ENCODE measurements around the gene ANAPC16. TPM values are rescaled to one million over a fixed set of nuclear protein-coding genes. Genes with fewer than 3 reads are reported as not detected.

ANAPC16 gene
- total RNA-seq, 1 donor from 2014 or later = 80.0 TPM

DNA sequence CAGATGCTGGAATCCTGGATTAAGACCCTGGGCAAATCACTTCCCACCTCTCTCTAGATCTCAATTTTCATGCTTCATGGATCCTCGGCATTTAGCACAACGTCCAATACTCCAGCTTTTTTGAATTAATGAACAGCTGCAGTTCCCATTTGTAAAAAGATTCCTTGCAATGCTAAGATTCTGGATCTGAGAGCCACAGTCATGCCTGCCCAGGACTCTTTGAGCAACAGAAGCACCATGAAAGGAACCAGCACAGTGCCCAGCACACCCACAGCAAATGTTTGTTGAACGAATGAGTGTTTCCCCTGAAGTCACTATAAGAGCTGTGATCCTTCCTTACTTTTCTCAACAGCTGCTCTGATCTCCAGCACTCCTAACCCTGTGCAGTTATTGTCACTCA lies 37.2 kb downstream of the ANAPC16 start:
- intact Hi-C loops (cut with micrococcal nuclease) = no loop called here
- no peaks in the 10 kb centered on the region for H3K27me3 Mint-ChIP-seq (ENCODE audit: insufficient read depth)
- peak overlapping the region; percentile 6 for H3K4me3 Mint-ChIP-seq
- H3K36me3 Mint-ChIP-seq (ENCODE audit: low read depth) = no peaks in the 10 kb centered on the region
- H3K4me1 Mint-ChIP-seq (ENCODE audit: low read depth) = peaks cover 79% of the 10 kb centered on the region
- no peaks in the 10 kb centered on the region for H3K9me3 Mint-ChIP-seq
- no peak for DNase-seq (ENCODE audit: low spot score)
- H3K27ac Mint-ChIP-seq = peak overlapping the region; percentile 58

DNA sequence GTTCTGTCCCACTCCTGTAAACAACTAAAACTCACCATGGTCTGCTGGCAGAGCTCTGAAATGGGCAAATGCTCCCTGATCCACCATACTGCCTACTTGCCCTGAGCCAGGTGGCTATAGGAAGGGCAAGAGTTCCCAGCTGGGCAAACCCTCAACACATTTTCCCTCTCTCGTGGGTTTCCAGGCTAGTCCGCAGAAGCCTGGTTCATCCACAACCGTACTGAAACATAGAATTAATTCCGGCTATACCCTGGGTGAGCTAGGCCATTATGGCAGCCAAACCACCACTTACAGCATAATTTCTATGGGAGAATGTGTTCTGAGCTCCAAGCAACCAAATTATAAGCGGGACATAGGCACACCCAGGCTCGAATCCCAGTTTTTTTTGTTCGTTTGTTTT lies 37.8 kb downstream of the ANAPC16 start:
- no peak overlapping the region for H3K4me3 Mint-ChIP-seq
- intact Hi-C loops (cut with micrococcal nuclease) = no loop called here
- peaks cover 77% of the 10 kb centered on the region for H3K4me1 Mint-ChIP-seq (ENCODE audit: low read depth)
- no peaks in the 10 kb centered on the region for H3K27me3 Mint-ChIP-seq (ENCODE audit: insufficient read depth)
- no peaks in the 10 kb centered on the region for H3K9me3 Mint-ChIP-seq
- DNase-seq (ENCODE audit: low spot score) = no peak
- H3K36me3 Mint-ChIP-seq (ENCODE audit: low read depth) = no peaks in the 10 kb centered on the region
- H3K27ac Mint-ChIP-seq = peak overlapping the region; percentile 58

DNA sequence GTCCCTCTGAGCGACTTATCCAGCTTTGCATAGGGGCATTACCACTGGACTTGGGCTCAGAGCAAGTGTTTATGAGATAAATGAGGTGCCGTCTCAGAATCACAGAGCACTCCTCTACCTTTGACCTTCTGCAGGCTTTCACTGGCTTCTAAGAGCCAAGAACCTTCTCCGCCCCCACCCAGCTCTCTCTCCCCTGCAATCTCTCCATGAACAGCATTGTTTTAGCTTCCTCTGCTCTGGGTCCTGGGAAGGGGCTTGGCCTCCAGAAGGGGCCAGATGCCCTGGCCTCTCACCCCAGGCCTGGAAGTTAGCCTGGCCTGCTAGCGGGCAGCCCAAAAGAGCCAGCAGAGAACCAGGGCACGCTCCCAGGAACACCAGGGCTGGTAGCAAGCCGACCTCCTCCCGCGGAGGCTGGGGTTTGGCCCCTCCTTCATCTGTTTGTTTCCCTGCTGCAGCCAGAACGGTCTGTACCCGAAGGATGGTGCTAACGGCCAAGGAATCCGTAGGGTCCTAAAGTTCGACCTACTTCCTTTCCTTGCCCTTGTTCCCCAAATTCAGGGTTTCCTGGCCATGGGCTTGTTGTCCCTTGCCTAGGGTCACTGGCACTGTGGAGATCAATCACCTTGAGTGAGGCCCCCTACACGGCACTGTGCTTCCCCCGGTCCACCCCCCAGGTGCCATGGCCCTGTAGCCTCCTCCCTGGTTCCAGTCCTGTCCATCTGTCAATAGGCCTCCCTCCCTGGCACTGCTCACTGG lies 39.2 kb downstream of the ANAPC16 start:
- Mint-ChIP-seq H3K4me3 (peak overlapping the region; percentile 77), H3K4me1 (ENCODE audit: low read depth) (peaks cover 82% of the 10 kb centered on the region), H3K9me3 (no peaks in the 10 kb centered on the region), H3K27me3 (ENCODE audit: insufficient read depth) (no peaks in the 10 kb centered on the region), H3K27ac (peak overlapping the region; percentile 89), H3K36me3 (ENCODE audit: low read depth) (no peaks in the 10 kb centered on the region)
- DNase-seq (ENCODE audit: low spot score) = peak; percentile 36
- intact Hi-C loops (cut with micrococcal nuclease) = loop anchor here (5.0 kb wide), 1 partner anchor 437 kb away; the partner anchor contains the start of gene MCU

DNA sequence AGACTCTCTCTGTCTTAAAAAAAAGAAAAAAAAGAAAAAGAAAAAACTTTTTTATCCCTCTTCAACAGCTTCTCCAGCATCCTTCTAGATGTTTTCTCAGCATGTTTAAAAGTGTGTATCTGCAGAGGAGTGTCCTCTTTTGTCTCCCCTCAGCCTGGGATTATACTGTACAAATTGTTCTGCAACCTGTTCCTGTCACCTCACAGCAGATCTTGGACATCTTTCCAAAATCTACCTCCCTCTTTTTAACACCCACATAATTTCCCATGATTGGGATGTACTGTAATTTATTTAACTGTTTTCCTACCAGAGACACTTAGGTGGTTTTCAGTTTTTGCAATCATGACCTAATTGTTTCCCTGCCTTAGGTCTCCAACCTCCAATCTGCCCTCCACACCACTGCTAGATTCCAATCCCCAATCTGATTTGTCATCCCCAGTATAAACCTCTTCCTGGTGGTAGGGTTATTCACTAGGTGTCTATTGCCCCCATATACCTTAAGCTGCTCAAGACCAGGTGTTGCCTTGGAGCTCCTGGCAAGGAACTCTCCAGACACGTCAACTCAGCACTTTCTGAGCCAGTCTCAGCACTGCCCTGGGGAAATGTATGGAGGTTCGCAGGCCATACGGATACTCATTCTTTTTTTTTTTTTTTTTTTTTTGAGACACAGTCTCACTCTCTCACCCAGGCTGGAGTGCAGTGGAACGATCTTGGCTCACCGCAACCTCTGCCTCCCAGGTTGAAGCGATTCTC lies 40.3 kb downstream of the ANAPC16 start:
- Mint-ChIP-seq H3K4me3 (peak overlapping the region; percentile 60), H3K9me3 (no peaks in the 10 kb centered on the region), H3K27ac (peak overlapping the region; percentile 85), H3K36me3 (ENCODE audit: low read depth) (no peaks in the 10 kb centered on the region), H3K27me3 (ENCODE audit: insufficient read depth) (no peaks in the 10 kb centered on the region), H3K4me1 (ENCODE audit: low read depth) (peaks cover 83% of the 10 kb centered on the region)
- DNase-seq (ENCODE audit: low spot score) = no peak
- intact Hi-C loops (cut with micrococcal nuclease) = loop anchor here (5.0 kb wide), 1 partner anchor 436 kb away; the partner anchor contains the start of gene MCU

DNA sequence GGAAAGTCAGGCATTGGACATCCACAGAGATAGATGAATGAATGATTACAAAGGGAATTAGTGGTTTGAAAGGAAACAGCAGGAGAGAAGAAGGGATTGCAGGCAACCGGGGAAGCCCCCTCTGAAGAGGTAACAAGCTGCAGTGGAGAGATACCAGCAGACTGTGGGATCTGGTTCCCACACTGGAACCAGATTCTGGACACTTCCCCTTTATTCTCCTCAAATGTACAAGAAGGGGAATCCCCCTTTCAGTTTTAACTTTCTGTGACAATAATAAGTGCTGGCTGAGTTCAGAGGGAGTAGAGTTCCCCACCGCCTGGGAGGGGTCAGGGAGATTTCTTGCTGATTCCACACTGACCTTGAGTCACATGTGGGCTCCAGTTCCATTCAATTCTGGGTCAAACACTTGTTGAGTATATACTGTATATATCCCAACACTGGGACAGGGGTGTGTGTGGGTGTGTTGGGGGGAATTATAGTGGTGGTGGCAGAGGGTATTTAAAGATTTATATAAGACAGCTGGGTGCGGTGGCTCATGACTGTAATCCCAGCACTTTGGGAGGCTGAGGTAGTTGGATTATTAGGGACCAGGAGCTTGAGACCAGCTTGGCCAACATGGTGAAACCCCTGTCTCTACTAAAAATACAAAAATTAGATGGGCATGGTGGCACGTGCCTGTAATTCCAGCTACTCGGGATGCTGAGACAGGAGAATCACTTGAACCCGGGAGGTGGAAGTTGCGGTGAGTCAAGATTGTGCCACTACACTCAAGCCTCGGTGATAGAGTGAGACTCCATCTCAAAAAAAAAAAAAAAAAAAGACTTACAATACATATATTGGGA lies 41.5 kb downstream of the ANAPC16 start:
- intact Hi-C loops (cut with micrococcal nuclease) = loop anchor here (5.0 kb wide), 1 partner anchor 435 kb away; the partner anchor contains the start of gene MCU
- peak overlapping the region; percentile 75 for H3K27ac Mint-ChIP-seq

DNA sequence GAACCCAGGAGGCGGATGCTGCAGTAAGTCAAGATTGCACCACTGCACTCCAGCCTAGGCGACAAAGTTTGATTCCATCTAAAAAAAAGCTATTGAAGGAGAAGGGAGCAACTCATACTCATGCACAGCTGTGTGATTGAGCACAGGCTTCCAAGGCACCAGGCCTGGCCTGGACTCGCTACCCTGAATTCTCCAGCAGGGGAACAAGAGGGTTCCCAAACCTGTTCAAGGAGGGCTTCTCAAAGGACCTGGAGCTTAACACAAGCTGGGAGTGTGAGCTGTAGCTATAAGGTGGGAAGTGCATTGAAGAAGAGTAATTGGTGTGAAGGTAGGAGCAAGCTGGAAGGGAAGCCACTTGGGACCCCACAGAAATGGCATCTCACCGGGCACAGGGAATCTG lies 42.8 kb downstream of the ANAPC16 start:
- H3K27ac Mint-ChIP-seq = peak overlapping the region; percentile 75
- no peaks in the 10 kb centered on the region for H3K36me3 Mint-ChIP-seq (ENCODE audit: low read depth)
- no peak for DNase-seq (ENCODE audit: low spot score)
- no peaks in the 10 kb centered on the region for H3K27me3 Mint-ChIP-seq (ENCODE audit: insufficient read depth)
- peak overlapping the region; percentile 39 for H3K4me3 Mint-ChIP-seq
- intact Hi-C loops (cut with micrococcal nuclease) = loop anchor here (5.0 kb wide), 1 partner anchor 434 kb away; the partner anchor contains the start of gene MCU
- H3K9me3 Mint-ChIP-seq = no peaks in the 10 kb centered on the region
- H3K4me1 Mint-ChIP-seq (ENCODE audit: low read depth) = peaks cover 74% of the 10 kb centered on the region

More for the DNA sequence above, 41.5 kb downstream of the ANAPC16 start:
- H3K4me1 Mint-ChIP-seq (ENCODE audit: low read depth) = peaks cover 82% of the 10 kb centered on the region
- no peak for DNase-seq (ENCODE audit: low spot score)
- H3K4me3 Mint-ChIP-seq = peak overlapping the region; percentile 48
- no peaks in the 10 kb centered on the region for H3K36me3 Mint-ChIP-seq (ENCODE audit: low read depth)
- H3K9me3 Mint-ChIP-seq = no peaks in the 10 kb centered on the region
- no peaks in the 10 kb centered on the region for H3K27me3 Mint-ChIP-seq (ENCODE audit: insufficient read depth)

DNA sequence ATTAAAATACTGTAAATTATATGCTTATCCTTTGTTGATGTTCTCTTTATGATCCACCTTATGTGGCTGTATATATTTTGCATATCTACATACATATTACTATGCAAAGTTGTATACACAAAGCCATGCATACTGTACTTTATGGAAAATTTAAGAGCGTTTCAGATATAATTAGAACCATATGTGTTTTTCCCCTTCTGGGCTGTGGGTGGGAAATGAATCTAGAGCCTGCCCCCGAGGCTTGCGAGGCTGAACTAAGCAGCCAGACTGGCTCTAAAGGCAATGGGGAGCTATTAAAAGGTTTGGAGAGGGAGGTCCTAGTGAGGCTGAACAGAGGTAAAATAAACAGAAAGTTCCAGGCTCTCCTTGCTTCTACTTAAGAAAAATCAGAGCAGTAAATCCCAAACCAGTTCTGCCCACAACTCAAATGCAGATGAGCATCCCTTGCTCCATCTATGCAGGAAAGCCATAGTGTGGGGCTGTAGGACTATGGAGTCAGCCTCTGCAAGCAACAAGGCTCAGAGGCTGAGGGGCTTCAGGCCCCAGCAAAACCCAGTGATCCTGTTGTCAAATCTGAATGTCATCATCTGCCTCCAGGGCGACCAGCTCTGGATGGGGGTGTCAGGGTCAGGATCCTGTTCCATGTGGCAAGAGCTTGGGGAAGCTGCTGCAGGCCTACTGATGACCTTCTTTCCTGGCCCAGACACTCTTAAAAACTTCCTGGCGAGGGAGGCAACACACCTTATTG lies 43.9 kb downstream of the ANAPC16 start:
- H3K36me3 Mint-ChIP-seq (ENCODE audit: low read depth) = no peaks in the 10 kb centered on the region

DNA sequence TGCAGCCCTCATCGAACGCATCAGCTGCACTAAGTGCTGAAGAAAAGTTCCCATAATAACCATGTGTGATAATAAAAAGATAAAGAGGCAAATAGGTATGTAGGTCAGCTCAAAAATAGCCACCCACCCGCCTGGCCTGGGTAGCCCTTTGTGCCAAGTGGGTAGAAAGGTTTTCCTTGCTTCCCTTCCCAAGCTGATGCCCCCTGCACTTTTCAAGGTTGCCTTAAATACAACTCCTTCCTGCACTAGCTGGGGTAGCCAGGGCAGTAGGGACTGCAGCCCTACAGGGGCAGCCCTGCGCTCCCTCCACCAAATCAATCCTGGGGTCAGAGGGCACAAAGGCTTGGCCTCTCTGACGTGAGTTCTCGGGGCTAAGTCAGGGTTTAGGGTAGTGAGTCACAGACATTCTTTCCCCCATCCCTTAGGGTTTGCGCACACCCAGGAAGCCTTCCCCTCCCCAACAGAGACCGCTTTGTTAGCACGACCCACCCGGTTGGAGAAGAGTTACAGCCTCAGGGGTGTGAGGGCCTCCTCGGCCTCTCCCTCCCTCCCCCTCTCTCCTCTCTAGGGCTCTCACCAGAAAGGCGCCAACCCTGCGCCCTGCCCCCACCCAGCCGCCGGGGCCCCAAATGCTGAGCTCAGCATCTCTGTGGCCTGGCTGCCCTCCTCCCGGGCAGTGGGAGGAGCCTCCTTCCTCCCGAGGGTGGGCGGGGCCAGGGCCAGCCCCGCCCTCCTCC lies 44.6 kb downstream of the ANAPC16 start:
- Mint-ChIP-seq H3K4me3 (peak overlapping the region; percentile 86), H3K36me3 (ENCODE audit: low read depth) (no peaks in the 10 kb centered on the region), H3K27me3 (ENCODE audit: insufficient read depth) (no peaks in the 10 kb centered on the region), H3K4me1 (ENCODE audit: low read depth) (peaks cover 70% of the 10 kb centered on the region), H3K27ac (peak overlapping the region; percentile 98), H3K9me3 (no peaks in the 10 kb centered on the region)
- peak; percentile 81 for DNase-seq (ENCODE audit: low spot score)
- intact Hi-C loops (cut with micrococcal nuclease) = loop anchor here (2.0 to 5.0 kb wide), 3 partner anchors 16 to 1237 kb away; partner anchors contain the start of genes PPP3CB and PSAP

More for the DNA sequence above, 43.9 kb downstream of the ANAPC16 start:
- no peak for DNase-seq (ENCODE audit: low spot score)
- H3K4me3 Mint-ChIP-seq = peak overlapping the region; percentile 86
- intact Hi-C loops (cut with micrococcal nuclease) = loop anchor here (2.0 to 5.0 kb wide), 4 partner anchors 15 to 1238 kb away; partner anchors contain the start of genes MCU, PPP3CB and PSAP
- peak overlapping the region; percentile 98 for H3K27ac Mint-ChIP-seq
- H3K27me3 Mint-ChIP-seq (ENCODE audit: insufficient read depth) = no peaks in the 10 kb centered on the region
- H3K4me1 Mint-ChIP-seq (ENCODE audit: low read depth) = peaks cover 73% of the 10 kb centered on the region
- H3K9me3 Mint-ChIP-seq = no peaks in the 10 kb centered on the region

DNA sequence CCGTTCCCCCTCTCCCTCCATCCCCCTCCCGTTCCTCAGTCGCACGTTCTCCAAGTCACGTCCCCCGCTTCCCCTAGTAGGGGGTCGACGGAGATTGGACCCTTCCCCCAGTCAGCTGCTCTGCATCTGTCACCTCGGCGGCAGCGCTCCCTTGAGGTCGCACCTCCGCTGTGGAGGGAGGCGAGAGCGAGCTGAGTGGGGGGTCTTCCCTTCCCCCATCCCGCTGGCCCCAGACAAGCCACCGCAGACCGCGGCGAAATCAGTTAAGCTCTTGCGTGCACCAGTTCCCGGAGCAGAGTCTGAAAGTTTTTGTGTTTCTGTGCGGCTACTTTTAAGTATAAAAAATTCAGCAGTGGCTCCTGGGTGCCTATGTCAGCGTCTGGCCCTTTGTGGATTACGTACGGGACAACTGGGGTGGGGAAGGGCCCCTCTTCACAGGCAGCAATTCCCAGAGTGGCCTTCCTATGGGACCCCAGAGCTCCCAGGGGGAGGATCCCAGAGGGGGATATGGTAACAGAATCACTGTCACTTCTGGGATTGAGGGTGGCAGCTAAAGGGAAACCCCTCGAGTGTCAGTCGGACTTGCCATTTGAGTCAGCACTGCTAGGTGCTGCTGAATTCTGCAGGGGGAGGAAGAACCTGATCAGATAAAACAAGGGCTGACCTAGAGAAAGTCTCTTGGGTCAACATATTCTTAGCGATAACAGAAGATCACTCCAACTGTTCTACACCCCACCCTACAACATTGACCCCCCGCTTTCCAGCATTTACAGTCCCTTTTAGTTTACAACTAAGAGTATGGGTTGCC lies 45.4 kb downstream of the ANAPC16 start:
- Mint-ChIP-seq H3K4me3 (peak overlapping the region; percentile 86), H3K4me1 (ENCODE audit: low read depth) (peaks cover 63% of the 10 kb centered on the region)
- intact Hi-C loops (cut with micrococcal nuclease) = loop anchor here (1.0 to 5.0 kb wide), 11 partner anchors 12 to 1236 kb away; partner anchors contain the start of genes DDIT4, PPP3CB and PSAP

DNA sequence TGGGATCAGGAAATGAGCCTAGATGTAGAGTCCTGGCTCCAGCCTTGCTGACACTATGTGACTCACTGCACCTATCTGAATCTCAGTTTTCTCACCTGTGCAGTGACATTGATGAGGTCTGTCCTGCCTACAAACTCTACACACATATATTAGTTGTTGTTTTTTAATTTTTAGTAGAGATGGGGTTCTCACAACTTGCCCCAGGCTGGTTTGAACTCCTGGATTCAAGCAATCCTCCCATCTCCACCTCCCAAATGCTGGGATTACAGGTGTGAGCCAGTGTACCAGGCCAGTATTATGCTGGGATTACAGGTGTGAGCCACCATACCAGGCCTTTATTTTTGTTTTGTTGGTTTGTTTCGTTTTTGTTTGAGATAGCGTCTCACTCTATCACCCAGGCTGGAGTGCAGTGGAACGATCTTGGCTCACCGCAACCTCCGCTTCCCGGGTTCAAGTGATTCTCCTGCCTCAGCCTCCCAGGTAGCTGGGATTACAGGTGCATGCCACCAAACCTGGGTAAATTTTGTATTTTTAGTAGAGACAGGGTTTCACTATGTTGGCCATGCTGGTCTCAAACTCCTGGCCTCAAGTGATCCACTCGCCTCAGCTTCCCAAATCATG lies 46.1 kb downstream of the ANAPC16 start:
- Mint-ChIP-seq H3K4me1 (ENCODE audit: low read depth) (peaks cover 57% of the 10 kb centered on the region), H3K36me3 (ENCODE audit: low read depth) (no peaks in the 10 kb centered on the region), H3K27me3 (ENCODE audit: insufficient read depth) (no peaks in the 10 kb centered on the region), H3K9me3 (no peaks in the 10 kb centered on the region), H3K27ac (peak overlapping the region; percentile 98), H3K4me3 (peak overlapping the region; percentile 86)
- intact Hi-C loops (cut with micrococcal nuclease) = loop anchor here (1.0 to 5.0 kb wide), 11 partner anchors 11 to 1235 kb away; partner anchors contain the start of genes DDIT4, PPP3CB and PSAP
- no peak for DNase-seq (ENCODE audit: low spot score)

More for the DNA sequence above, 45.4 kb downstream of the ANAPC16 start:
- Mint-ChIP-seq H3K27me3 (ENCODE audit: insufficient read depth) (no peaks in the 10 kb centered on the region), H3K27ac (peak overlapping the region; percentile 98), H3K36me3 (ENCODE audit: low read depth) (no peaks in the 10 kb centered on the region), H3K9me3 (no peaks in the 10 kb centered on the region)
- peak; percentile 70 for DNase-seq (ENCODE audit: low spot score)

Measured in activated T-helper 1 cell treated with anti-CD3 and anti-CD28 coated beads, Interleukin-12 subunit alpha, Interleukin-12 subunit beta, Interleukin-2, Interleukin-4 antibody, amounts not matched to agents 30 ng/mL and 10 ng/mL and 1 ng/mL, durations not matched to agents 14 hours and 24 hours and 36 hours (primary cell).